SK-N-SH treated with all-trans-retinoic acid at 6 μM for 48 hours (cell line): ENCODE data around the gene NUDT13.
"Not testable (repeated sequence)": the region's sequence is repeated elsewhere in the genome, so short reads cannot be mapped to it uniquely, and the experiment has no call there.

ENCODE experiments used
- ATAC-seq: fragments of 200-7000 bp; cut with Tn5 transposase; 3 replicates; pipeline ENCODE4 v1.9.1; 2020; ENCODE audit warnings: mild to moderate bottlenecking, moderate library complexity
- ARNTL ChIP-seq: fragments of 450-650 bp; formaldehyde crosslinking; IDR thresholded peaks from 2 replicates; pipeline ENCODE4 v1.5.0; 2020; ENCODE audit warnings: low read depth, mild to moderate bottlenecking, moderate library complexity, borderline replicate concordance
- BACH2 ChIP-seq: fragments of 250-450 bp; sonication (Bioruptor Pico); IDR thresholded peaks from 2 replicates; pipeline ENCODE4 v1.9.0; 2021; ENCODE audit warnings: mild to moderate bottlenecking, borderline replicate concordance
- CREB5 ChIP-seq: fragments of 250-450 bp; sonication (Bioruptor Pico); IDR thresholded peaks from 2 replicates; pipeline ENCODE4 v1.5.1; 2020; ENCODE audit warnings: low read depth, mild to moderate bottlenecking, moderate library complexity
- CSDC2 ChIP-seq: fragments of 250-450 bp; sonication (Bioruptor Pico); IDR thresholded peaks from 2 replicates; pipeline ENCODE4 v1.5.0; 2020; ENCODE audit warnings: mild to moderate bottlenecking, moderate library complexity
- ESRRG ChIP-seq: fragments of 250-450 bp; sonication (Bioruptor Pico); IDR thresholded peaks from 2 replicates; pipeline ENCODE4 v1.6.1; 2021; ENCODE audit warnings: mild to moderate bottlenecking
- GLIS3 ChIP-seq: fragments of 250-450 bp; sonication (Bioruptor Pico); IDR thresholded peaks from 2 replicates; pipeline ENCODE4 v1.5.0; 2020; ENCODE audit warnings: mild to moderate bottlenecking, moderate library complexity
- ISL1 ChIP-seq: fragments of 250-450 bp; sonication (Bioruptor Pico); IDR thresholded peaks from 2 replicates; pipeline ENCODE4 v2.1.2; 2022; ENCODE audit warnings: mild to moderate bottlenecking, moderate library complexity
- OSR1 ChIP-seq: fragments of 250-450 bp; sonication (Bioruptor Pico); IDR thresholded peaks from 2 replicates; pipeline ENCODE4 v1.8.0; 2022; ENCODE audit warnings: moderate library complexity, mild to moderate bottlenecking, inconsistent platforms
- PATZ1 ChIP-seq: fragments of 250-450 bp; sonication (Bioruptor Pico); IDR thresholded peaks from 2 replicates; pipeline ENCODE4 v1.8.0; 2020; ENCODE audit warnings: mild to moderate bottlenecking, moderate library complexity, borderline replicate concordance
- POU6F1 ChIP-seq: fragments of 250-450 bp; sonication (Bioruptor Pico); IDR thresholded peaks from 2 replicates; pipeline ENCODE4 v1.8.0; 2021; ENCODE audit warnings: low read depth, mild to moderate bottlenecking, moderate library complexity, borderline replicate concordance
- PPARA ChIP-seq: fragments of 250-450 bp; sonication (Bioruptor Pico); IDR thresholded peaks from 2 replicates; pipeline ENCODE4 v1.5.0; 2020; ENCODE audit warnings: mild to moderate bottlenecking, borderline replicate concordance
- RARB ChIP-seq: fragments of 250-450 bp; sonication (Bioruptor Pico); IDR thresholded peaks from 2 replicates; pipeline ENCODE4 v1.8.0; 2021; ENCODE audit warnings: mild to moderate bottlenecking, moderate library complexity
- SNAI2 ChIP-seq: fragments of 250-450 bp; sonication (Bioruptor Pico); IDR thresholded peaks from 2 replicates; pipeline ENCODE4 v1.5.0; 2020; ENCODE audit warnings: mild to moderate bottlenecking, moderate library complexity
- TOX ChIP-seq: fragments of 250-450 bp; sonication (Bioruptor Pico); IDR thresholded peaks from 2 replicates; pipeline ENCODE4 v1.8.0; 2021; ENCODE audit warnings: mild to moderate bottlenecking, moderate library complexity, borderline replicate concordance
- ZFP3 ChIP-seq: fragments of 250-450 bp; sonication (Bioruptor Pico); IDR thresholded peaks from 2 replicates; pipeline ENCODE4 v1.5.0; 2020; ENCODE audit warnings: mild to moderate bottlenecking, moderate library complexity
- ZFP30 ChIP-seq: fragments of 450-650 bp; formaldehyde crosslinking; IDR thresholded peaks from 2 replicates; pipeline ENCODE4 v1.5.0; 2022; ENCODE audit warnings: mild to moderate bottlenecking, moderate library complexity
- ZNF70 ChIP-seq: fragments of 450-650 bp; formaldehyde crosslinking; IDR thresholded peaks from 2 replicates; pipeline ENCODE4 v1.5.0; 2020; ENCODE audit warnings: mild to moderate bottlenecking, moderate library complexity
- TF ChIP-seq, protein P1 (sequence below): fragments of 250-450 bp; sonication (Bioruptor Pico); IDR thresholded peaks from 2 replicates; pipeline ENCODE4 v1.5.1; 2021; ENCODE audit warnings: mild to moderate bottlenecking, moderate library complexity

Gene NUDT13

GRCh38 chr10:73106301-73106700 lies 4.0 kb upstream of the NUDT13 start (continued):
- TF ChIP-seq POU6F1 (CRISPR knock-in tag): no peak
- TF ChIP-seq, all 23 proteins: peak for 0

GRCh38 chr10:73109248-73109652 lies 1.0 kb upstream of the NUDT13 start:
- not testable (repeated sequence) for ATAC-seq

- ATAC-seq: not testable (repeated sequence)
Observed at GRCh38 chr10:73112032-73112431, 1.8 kb downstream of the NUDT13 start.

GRCh38 chr10:73113551-73113950 lies 3.3 kb downstream of the NUDT13 start:
- ATAC-seq: no peak
- TF ChIP-seq RARB (CRISPR knock-in tag): no peak
- TF ChIP-seq SNAI2 (CRISPR knock-in tag): no peak
- no peak for TF ChIP-seq ZNF70 (CRISPR knock-in tag)
- no peak for TF ChIP-seq TOX
- no peak for TF ChIP-seq PATZ1 (CRISPR knock-in tag)
- no peak for TF ChIP-seq CREB5 (CRISPR knock-in tag)
- TF ChIP-seq GLIS3 (CRISPR knock-in tag): no peak
- TF ChIP-seq PPARA (CRISPR knock-in tag): no peak
- TF ChIP-seq POU6F1 (CRISPR knock-in tag): no peak
- TF ChIP-seq ARNTL (CRISPR knock-in tag): no peak
- no peak for TF ChIP-seq OSR1 (CRISPR knock-in tag)
- TF ChIP-seq ISL1 (CRISPR knock-in tag): no peak
- TF ChIP-seq, protein P1, sequence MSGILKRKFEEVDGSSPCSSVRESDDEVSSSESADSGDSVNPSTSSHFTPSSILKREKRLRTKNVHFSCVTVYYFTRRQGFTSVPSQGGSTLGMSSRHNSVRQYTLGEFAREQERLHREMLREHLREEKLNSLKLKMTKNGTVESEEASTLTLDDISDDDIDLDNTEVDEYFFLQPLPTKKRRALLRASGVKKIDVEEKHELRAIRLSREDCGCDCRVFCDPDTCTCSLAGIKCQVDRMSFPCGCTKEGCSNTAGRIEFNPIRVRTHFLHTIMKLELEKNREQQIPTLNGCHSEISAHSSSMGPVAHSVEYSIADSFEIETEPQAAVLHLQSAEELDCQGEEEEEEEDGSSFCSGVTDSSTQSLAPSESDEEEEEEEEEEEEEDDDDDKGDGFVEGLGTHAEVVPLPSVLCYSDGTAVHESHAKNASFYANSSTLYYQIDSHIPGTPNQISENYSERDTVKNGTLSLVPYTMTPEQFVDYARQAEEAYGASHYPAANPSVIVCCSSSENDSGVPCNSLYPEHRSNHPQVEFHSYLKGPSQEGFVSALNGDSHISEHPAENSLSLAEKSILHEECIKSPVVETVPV (CRISPR knock-in tag): no peak
- no peak for TF ChIP-seq CSDC2 (CRISPR knock-in tag)
- no peak for TF ChIP-seq BACH2 (CRISPR knock-in tag)
- no peak for TF ChIP-seq ESRRG (CRISPR knock-in tag)
- no peak for TF ChIP-seq ZFP30 (CRISPR knock-in tag)

DNA sequence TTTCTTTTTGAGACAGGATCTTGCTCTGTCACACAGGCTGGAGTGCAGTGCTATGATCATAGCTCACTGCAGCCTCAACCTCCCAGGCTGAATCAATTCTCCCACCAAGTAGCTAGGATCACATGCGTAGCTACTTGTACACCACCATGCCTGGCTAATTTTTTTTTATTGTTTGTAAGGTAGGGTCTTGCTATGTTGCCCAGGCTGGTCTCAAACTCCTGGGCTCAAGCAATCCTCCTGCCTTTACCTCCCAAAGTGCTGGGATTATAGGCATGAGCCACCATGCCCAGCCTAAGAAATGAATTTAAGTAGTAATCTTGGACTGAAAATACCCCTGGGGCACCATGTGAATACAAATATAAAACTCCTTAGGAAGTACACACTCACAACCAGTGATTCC lies 5.8 kb downstream of the NUDT13 start:
- ATAC-seq: no peak
- TF ChIP-seq SNAI2 (CRISPR knock-in tag) (no peak), OSR1 (CRISPR knock-in tag) (no peak), ISL1 (CRISPR knock-in tag) (no peak), CREB5 (CRISPR knock-in tag) (no peak), ZFP3 (CRISPR knock-in tag) (no peak)
